SK-N-SH treated with all-trans-retinoic acid at 6 μM for 48 hours (cell line): ENCODE results near the gene PALLD.

Experiments
- BACH2 ChIP-seq: fragments of 250-450 bp; sonication (Bioruptor Pico); IDR thresholded peaks from 2 replicates; pipeline ENCODE4 v1.9.0; 2021; ENCODE audit warnings: mild to moderate bottlenecking, borderline replicate concordance
- CREB5 ChIP-seq: fragments of 250-450 bp; sonication (Bioruptor Pico); IDR thresholded peaks from 2 replicates; pipeline ENCODE4 v1.5.1; 2020; ENCODE audit warnings: low read depth, mild to moderate bottlenecking, moderate library complexity
- ISL1 ChIP-seq: fragments of 250-450 bp; sonication (Bioruptor Pico); IDR thresholded peaks from 2 replicates; pipeline ENCODE4 v2.1.2; 2022; ENCODE audit warnings: mild to moderate bottlenecking, moderate library complexity
- OSR1 ChIP-seq: fragments of 250-450 bp; sonication (Bioruptor Pico); IDR thresholded peaks from 2 replicates; pipeline ENCODE4 v1.8.0; 2022; ENCODE audit warnings: moderate library complexity, mild to moderate bottlenecking, inconsistent platforms
- PATZ1 ChIP-seq: fragments of 250-450 bp; sonication (Bioruptor Pico); IDR thresholded peaks from 2 replicates; pipeline ENCODE4 v1.8.0; 2020; ENCODE audit warnings: mild to moderate bottlenecking, moderate library complexity, borderline replicate concordance
- RARB ChIP-seq: fragments of 250-450 bp; sonication (Bioruptor Pico); IDR thresholded peaks from 2 replicates; pipeline ENCODE4 v1.8.0; 2021; ENCODE audit warnings: mild to moderate bottlenecking, moderate library complexity
- SNAI2 ChIP-seq: fragments of 250-450 bp; sonication (Bioruptor Pico); IDR thresholded peaks from 2 replicates; pipeline ENCODE4 v1.5.0; 2020; ENCODE audit warnings: mild to moderate bottlenecking, moderate library complexity
- TOX ChIP-seq: fragments of 250-450 bp; sonication (Bioruptor Pico); IDR thresholded peaks from 2 replicates; pipeline ENCODE4 v1.8.0; 2021; ENCODE audit warnings: mild to moderate bottlenecking, moderate library complexity, borderline replicate concordance
- ZFP3 ChIP-seq: fragments of 250-450 bp; sonication (Bioruptor Pico); IDR thresholded peaks from 2 replicates; pipeline ENCODE4 v1.5.0; 2020; ENCODE audit warnings: mild to moderate bottlenecking, moderate library complexity
- ZFP30 ChIP-seq: fragments of 450-650 bp; formaldehyde crosslinking; IDR thresholded peaks from 2 replicates; pipeline ENCODE4 v1.5.0; 2022; ENCODE audit warnings: mild to moderate bottlenecking, moderate library complexity
- ZNF70 ChIP-seq: fragments of 450-650 bp; formaldehyde crosslinking; IDR thresholded peaks from 2 replicates; pipeline ENCODE4 v1.5.0; 2020; ENCODE audit warnings: mild to moderate bottlenecking, moderate library complexity

GRCh38 chr4:168689791-168690190, 192.9 kb downstream of the PALLD start:
- no peak for TF ChIP-seq ZFP3
- TF ChIP-seq RARB (CRISPR knock-in tag), result no peak
- no peak for TF ChIP-seq ZFP30
- TF ChIP-seq ISL1 (CRISPR knock-in tag), result no peak
- no peak for TF ChIP-seq ZNF70
- no peak for TF ChIP-seq BACH2 (CRISPR knock-in tag)
- no peak for TF ChIP-seq OSR1 (CRISPR knock-in tag)
- no peak for TF ChIP-seq PATZ1 (CRISPR knock-in tag)
- TF ChIP-seq TOX, result no peak
- TF ChIP-seq SNAI2 (CRISPR knock-in tag), result no peak
- TF ChIP-seq CREB5 (CRISPR knock-in tag), result no peak
